ENCODE results near the gene PTRH2. TPM values are rescaled to one million over a fixed set of nuclear protein-coding genes. Genes with fewer than 3 reads are reported as not detected.
A peak's percentile ranks its signal among the peaks of the same experiment; 100 is the strongest.

PTRH2 gene
- total RNA-seq, 1 donor from 2014 or later = 10.9 TPM

GRCh38 chr17:59752922-59753321 lies 45.7 kb upstream of the PTRH2 start:
- Histone ChIP-seq H3K9me3 (replicated peaks) (no peaks in the 10 kb centered on the region), H3K27ac (replicated peaks) (no peak overlapping the region), H3K36me3 (peaks cover 4% of the 10 kb centered on the region), H3K4me1 (peaks cover 9% of the 10 kb centered on the region), H3K4me3 (no peak overlapping the region), H3K27me3 (ENCODE audit: low read depth) (no peaks in the 10 kb centered on the region)
- intact Hi-C loops (cut with micrococcal nuclease) = no loop called here
- TF ChIP-seq CTCF (IDR thresholded peaks at IDR 0.05; ENCODE audit: borderline replicate concordance) = no peak
- no peak for DNase-seq

- no peak for TF ChIP-seq CTCF (IDR thresholded peaks at IDR 0.05; ENCODE audit: borderline replicate concordance)
- Histone ChIP-seq H3K27me3 (ENCODE audit: low read depth) (no peaks in the 10 kb centered on the region), H3K9me3 (replicated peaks) (no peaks in the 10 kb centered on the region), H3K4me1 (peaks cover 9% of the 10 kb centered on the region), H3K36me3 (peaks cover 3% of the 10 kb centered on the region), H3K27ac (replicated peaks) (no peak overlapping the region), H3K4me3 (no peak overlapping the region)
- intact Hi-C loops (cut with micrococcal nuclease) = no loop called here
- DNase-seq = no peak
Measured at GRCh38 chr17:59752446-59752845, 45.2 kb upstream of the PTRH2 start.

- peaks cover 9% of the 10 kb centered on the region for H3K4me1 ChIP-seq
- no peaks in the 10 kb centered on the region for H3K27me3 ChIP-seq (ENCODE audit: low read depth)
- no peak for DNase-seq
- intact Hi-C loops (cut with micrococcal nuclease) = no loop called here
- no peak overlapping the region for H3K4me3 ChIP-seq
- H3K9me3 ChIP-seq (replicated peaks) = no peaks in the 10 kb centered on the region
- peaks cover 3% of the 10 kb centered on the region for H3K36me3 ChIP-seq
- no peak for TF ChIP-seq CTCF (IDR thresholded peaks at IDR 0.05; ENCODE audit: borderline replicate concordance)
- no peak overlapping the region for H3K27ac ChIP-seq (replicated peaks)
Measured at GRCh38 chr17:59751955-59752413, 44.8 kb upstream of the PTRH2 start.

GRCh38 chr17:59748591-59748990 lies 41.4 kb upstream of the PTRH2 start:
- H3K9me3 ChIP-seq (replicated peaks) = no peaks in the 10 kb centered on the region
- intact Hi-C loops (cut with micrococcal nuclease) = no loop called here
- TF ChIP-seq CTCF (IDR thresholded peaks at IDR 0.05; ENCODE audit: borderline replicate concordance) = no peak
- peaks cover 2% of the 10 kb centered on the region for H3K36me3 ChIP-seq
- peaks cover 4% of the 10 kb centered on the region for H3K4me1 ChIP-seq
- H3K4me3 ChIP-seq = no peak overlapping the region
- no peak overlapping the region for H3K27ac ChIP-seq (replicated peaks)
- DNase-seq = no peak
- H3K27me3 ChIP-seq (ENCODE audit: low read depth) = no peaks in the 10 kb centered on the region

- H3K9me3 ChIP-seq (replicated peaks) = no peaks in the 10 kb centered on the region
- no peak overlapping the region for H3K27ac ChIP-seq (replicated peaks)
- H3K36me3 ChIP-seq = peaks cover 18% of the 10 kb centered on the region
- TF ChIP-seq CTCF (IDR thresholded peaks at IDR 0.05; ENCODE audit: borderline replicate concordance) = peak; percentile 65
- DNase-seq = no peak
- H3K4me1 ChIP-seq = no peaks in the 10 kb centered on the region
- no peak overlapping the region for H3K4me3 ChIP-seq
- H3K27me3 ChIP-seq (ENCODE audit: low read depth) = no peaks in the 10 kb centered on the region
- intact Hi-C loops (cut with micrococcal nuclease) = no loop called here
Measured at GRCh38 chr17:59746849-59747445, 39.7 kb upstream of the PTRH2 start.

Data from left ventricle myocardium inferior (tissue), 1 donor.